Left ventricle myocardium inferior (tissue), 1 donor: ENCODE measurements around the gene HS3ST4. TPM values are rescaled to one million over a fixed set of nuclear protein-coding genes. Genes with fewer than 3 reads are reported as not detected.

Source experiments
- DNase-seq: peaks from one replicate; pipeline ENCODE4 v3.0.0-alpha.2; 2020
- H3K27ac ChIP-seq: fragments of 200-600 bp; replicated peaks from 2 replicates; pipeline ENCODE4 v1.8.0; 2021
- H3K27me3 ChIP-seq: fragments of 200-600 bp; 2 replicates; pipeline ENCODE4 v1.8.0; 2021; ENCODE audit warnings: low read depth
- H3K36me3 ChIP-seq: fragments of 200-600 bp; 2 replicates; pipeline ENCODE4 v1.8.0; 2021
- H3K4me1 ChIP-seq: fragments of 200-600 bp; 2 replicates; pipeline ENCODE4 v1.8.0; 2021
- H3K4me3 ChIP-seq: fragments of 200-600 bp; 2 replicates; pipeline ENCODE4 v1.8.0; 2021; ENCODE audit warnings: mild to moderate bottlenecking, moderate library complexity
- H3K9me3 ChIP-seq: fragments of 200-600 bp; replicated peaks from 2 replicates; pipeline ENCODE4 v1.8.0; 2021
- CTCF ChIP-seq: fragments of 200-600 bp; IDR thresholded peaks from 2 replicates; pipeline ENCODE4 v1.8.0; 2021; ENCODE audit warnings: antibody characterized with exemption, mild to moderate bottlenecking, borderline replicate concordance
- intact Hi-C: fragments of 100-400 bp; cut with micrococcal nuclease; formaldehyde crosslinking; loops from one replicate; pipeline ENCODE4 v1.11.0; 2022
- total RNA-seq: library from RNA; stranded (reverse); fragmentation: NEBNext Ultra II Directional; extraction: Animal tissue kit (Norgen Biotek cat#: 25700); gene quantifications from one replicate; pipeline ENCODE4 v1.2.1, GENCODE V29; 2021
- donor health status: DM: no; HTN: yes; CAD: no; lungs with severe emphysema.

HS3ST4 gene
- total RNA-seq, 1 donor from 2014 or later = not detected

- no peaks in the 10 kb centered on the region for H3K27me3 ChIP-seq
- H3K9me3 ChIP-seq = peaks cover 20% of the 10 kb centered on the region
- H3K4me1 ChIP-seq = no peaks in the 10 kb centered on the region
- intact Hi-C loops = no loop called here
- no peak for DNase-seq
- no peak overlapping the region for H3K27ac ChIP-seq
- H3K36me3 ChIP-seq = no peaks in the 10 kb centered on the region
- TF ChIP-seq CTCF = no peak
- no peak overlapping the region for H3K4me3 ChIP-seq
Measured at GRCh38 chr16:25931473-25932035, 239.8 kb downstream of the HS3ST4 start.

- H3K4me3 ChIP-seq = no peak overlapping the region
- no peak overlapping the region for H3K27ac ChIP-seq
- no peaks in the 10 kb centered on the region for H3K4me1 ChIP-seq
- no peak for TF ChIP-seq CTCF
- DNase-seq = no peak
- intact Hi-C loops = no loop called here
- no peaks in the 10 kb centered on the region for H3K27me3 ChIP-seq
- peaks cover 31% of the 10 kb centered on the region for H3K9me3 ChIP-seq
- H3K36me3 ChIP-seq = no peaks in the 10 kb centered on the region
Measured at GRCh38 chr16:25941800-25942499, 250.2 kb downstream of the HS3ST4 start.

- no peak for TF ChIP-seq CTCF
- Histone ChIP-seq H3K9me3 (peaks cover 10% of the 10 kb centered on the region), H3K4me1 (no peaks in the 10 kb centered on the region), H3K27me3 (peaks cover 14% of the 10 kb centered on the region), H3K4me3 (no peak overlapping the region), H3K36me3 (no peaks in the 10 kb centered on the region), H3K27ac (no peak overlapping the region)
- no peak for DNase-seq
- intact Hi-C loops = no loop called here
Measured at GRCh38 chr16:25950586-25951281, 259.0 kb downstream of the HS3ST4 start.

- Histone ChIP-seq H3K36me3 (no peaks in the 10 kb centered on the region), H3K27ac (no peak overlapping the region), H3K4me3 (no peak overlapping the region), H3K9me3 (peaks cover 7% of the 10 kb centered on the region), H3K4me1 (no peaks in the 10 kb centered on the region), H3K27me3 (peaks cover 14% of the 10 kb centered on the region)
- DNase-seq = no peak
- intact Hi-C loops = no loop called here
- no peak for TF ChIP-seq CTCF
Measured at GRCh38 chr16:25951999-25952398, 260.2 kb downstream of the HS3ST4 start.

GRCh38 chr16:25952983-25953382 lies 261.2 kb downstream of the HS3ST4 start:
- DNase-seq = no peak
- Histone ChIP-seq H3K36me3 (no peaks in the 10 kb centered on the region), H3K4me1 (no peaks in the 10 kb centered on the region), H3K27me3 (peaks cover 14% of the 10 kb centered on the region), H3K27ac (no peak overlapping the region), H3K4me3 (no peak overlapping the region), H3K9me3 (no peaks in the 10 kb centered on the region)
- intact Hi-C loops = no loop called here
- TF ChIP-seq CTCF = no peak
